GM18517 (cell line): ENCODE data around the gene GUCY1A1.

Experiments
- ATAC-seq: cut with Tn5 transposase; IDR thresholded peaks from one replicate; pipeline ENCODE4 v1.9.1; 2021; ENCODE audit warnings: mild to moderate bottlenecking, moderate library complexity; ENCODE audit not compliant: unreplicated experiment

The GUCY1A1 gene

GRCh38 chr4:155772459-155773195, 106.0 kb downstream of the GUCY1A1 start:
- no peak for ATAC-seq

GRCh38 chr4:155773196-155773800, 106.7 kb downstream of the GUCY1A1 start:
- ATAC-seq: no peak

GRCh38 chr4:155774033-155774432, 107.4 kb downstream of the GUCY1A1 start:
- ATAC-seq: no peak

GRCh38 chr4:155777971-155778735, 111.5 kb downstream of the GUCY1A1 start:
- no peak for ATAC-seq

- ATAC-seq: no peak
Measured at GRCh38 chr4:155780775-155781174, 114.1 kb downstream of the GUCY1A1 start.

- ATAC-seq: no peak
Measured at GRCh38 chr4:155781249-155781831, 114.7 kb downstream of the GUCY1A1 start.
